K562 (cell line): ENCODE measurements around the gene BMS1. TPM values are rescaled to one million over a fixed set of nuclear protein-coding genes. Genes with fewer than 3 reads are reported as not detected.

ENCODE experiments used
- TAL1 ChIP-seq: fragments of 450-650 bp; IDR thresholded peaks from 2 replicates; pipeline ENCODE4 v1.6.1; 2016; ENCODE audit warnings: mild to moderate bottlenecking
- polyA plus RNA-seq, 8 experiments: library from polyadenylated mRNA; depleted of rRNA in 4 of 8; stranded (reverse) in 5 of 8; unstranded in 3 of 8; fragments of >200 nt; fragmentation: Nextera tagmentation in 2 of 8; fragmentation: Illumina TruSeq in 1 of 8; extraction: Ambion mirVana in 2 of 8; extraction: Trizol in 1 of 8; gene quantifications; 2 replicates each; pipeline versions ENCODE4 v1.2.1 to v1.2.3, GENCODE V29; 2011 to 2014; ENCODE audit warnings: inconsistent platforms in 1 of 8, missing spikeins in 1 of 8
- total RNA-seq, 7 experiments: library from RNA; depleted of rRNA in 6 of 7; stranded (reverse); fragments of >200 nt in 6 of 7; fragmentation: Illumina TruSeq in 2 of 7; extraction: Trizol in 2 of 7; gene quantifications; 2 replicates each; pipeline versions ENCODE4 v1.2.1 to v1.2.3, GENCODE V29; 2011 to 2021; ENCODE audit warnings: low replicate concordance in 1 of 7
- TF ChIP-seq, protein P1 (sequence below), 2 experiments: fragments of 450-650 bp; formaldehyde crosslinking in 1 of 2; IDR thresholded peaks; 2 replicates each; pipeline versions ENCODE4 v1.4.0 to v1.6.1; 2014 to 2020; ENCODE audit warnings: mild to moderate bottlenecking in 2 of 2, borderline replicate concordance in 1 of 2, low read depth in 1 of 2
- TF ChIP-seq, protein P2 (sequence below), 2 experiments: fragments of 450-650 bp; IDR thresholded peaks; 2 replicates each; pipeline ENCODE4 v1.6.1; 2016; ENCODE audit warnings: mild to moderate bottlenecking in 2 of 2, borderline replicate concordance in 1 of 2, low read depth in 1 of 2, moderate library complexity in 1 of 2

The BMS1 gene
- total and polyA plus RNA-seq, 9 of the 15 experiments (the other 6 are each of a cell fraction or from before 2014, with no cell fraction given), result 11.1 to 46.9 (median 32.7) TPM

DNA sequence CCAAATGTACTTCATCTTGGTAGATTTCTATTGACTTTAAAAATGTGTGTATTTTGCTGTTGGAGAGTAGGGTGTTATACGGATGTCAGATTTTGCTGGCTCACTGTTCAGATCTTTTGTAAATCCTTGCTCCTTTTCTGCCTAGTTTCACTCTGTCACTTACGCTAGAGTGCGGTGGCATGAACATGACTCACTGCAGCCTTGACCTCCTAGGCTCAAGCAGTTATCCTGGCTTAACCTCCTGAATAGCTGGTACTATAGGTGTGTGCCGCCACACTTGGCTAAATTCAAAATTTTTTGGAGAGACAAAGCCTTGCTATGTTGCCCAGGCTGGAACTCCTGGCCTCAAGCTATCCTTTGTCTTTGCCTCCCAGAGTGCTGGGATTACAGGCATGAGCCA lies 29.4 kb downstream of the BMS1 start (continued):
- TF ChIP-seq, protein P1, sequence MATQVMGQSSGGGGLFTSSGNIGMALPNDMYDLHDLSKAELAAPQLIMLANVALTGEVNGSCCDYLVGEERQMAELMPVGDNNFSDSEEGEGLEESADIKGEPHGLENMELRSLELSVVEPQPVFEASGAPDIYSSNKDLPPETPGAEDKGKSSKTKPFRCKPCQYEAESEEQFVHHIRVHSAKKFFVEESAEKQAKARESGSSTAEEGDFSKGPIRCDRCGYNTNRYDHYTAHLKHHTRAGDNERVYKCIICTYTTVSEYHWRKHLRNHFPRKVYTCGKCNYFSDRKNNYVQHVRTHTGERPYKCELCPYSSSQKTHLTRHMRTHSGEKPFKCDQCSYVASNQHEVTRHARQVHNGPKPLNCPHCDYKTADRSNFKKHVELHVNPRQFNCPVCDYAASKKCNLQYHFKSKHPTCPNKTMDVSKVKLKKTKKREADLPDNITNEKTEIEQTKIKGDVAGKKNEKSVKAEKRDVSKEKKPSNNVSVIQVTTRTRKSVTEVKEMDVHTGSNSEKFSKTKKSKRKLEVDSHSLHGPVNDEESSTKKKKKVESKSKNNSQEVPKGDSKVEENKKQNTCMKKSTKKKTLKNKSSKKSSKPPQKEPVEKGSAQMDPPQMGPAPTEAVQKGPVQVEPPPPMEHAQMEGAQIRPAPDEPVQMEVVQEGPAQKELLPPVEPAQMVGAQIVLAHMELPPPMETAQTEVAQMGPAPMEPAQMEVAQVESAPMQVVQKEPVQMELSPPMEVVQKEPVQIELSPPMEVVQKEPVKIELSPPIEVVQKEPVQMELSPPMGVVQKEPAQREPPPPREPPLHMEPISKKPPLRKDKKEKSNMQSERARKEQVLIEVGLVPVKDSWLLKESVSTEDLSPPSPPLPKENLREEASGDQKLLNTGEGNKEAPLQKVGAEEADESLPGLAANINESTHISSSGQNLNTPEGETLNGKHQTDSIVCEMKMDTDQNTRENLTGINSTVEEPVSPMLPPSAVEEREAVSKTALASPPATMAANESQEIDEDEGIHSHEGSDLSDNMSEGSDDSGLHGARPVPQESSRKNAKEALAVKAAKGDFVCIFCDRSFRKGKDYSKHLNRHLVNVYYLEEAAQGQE (IDR thresholded peaks at IDR 0.05; ENCODE audit: borderline replicate concordance), result no peak
- TF ChIP-seq, protein P1 (CRISPR knock-in tag; IDR thresholded peaks at IDR 0.05; ENCODE audit: low read depth), result no peak
- TF ChIP-seq, protein P2, sequence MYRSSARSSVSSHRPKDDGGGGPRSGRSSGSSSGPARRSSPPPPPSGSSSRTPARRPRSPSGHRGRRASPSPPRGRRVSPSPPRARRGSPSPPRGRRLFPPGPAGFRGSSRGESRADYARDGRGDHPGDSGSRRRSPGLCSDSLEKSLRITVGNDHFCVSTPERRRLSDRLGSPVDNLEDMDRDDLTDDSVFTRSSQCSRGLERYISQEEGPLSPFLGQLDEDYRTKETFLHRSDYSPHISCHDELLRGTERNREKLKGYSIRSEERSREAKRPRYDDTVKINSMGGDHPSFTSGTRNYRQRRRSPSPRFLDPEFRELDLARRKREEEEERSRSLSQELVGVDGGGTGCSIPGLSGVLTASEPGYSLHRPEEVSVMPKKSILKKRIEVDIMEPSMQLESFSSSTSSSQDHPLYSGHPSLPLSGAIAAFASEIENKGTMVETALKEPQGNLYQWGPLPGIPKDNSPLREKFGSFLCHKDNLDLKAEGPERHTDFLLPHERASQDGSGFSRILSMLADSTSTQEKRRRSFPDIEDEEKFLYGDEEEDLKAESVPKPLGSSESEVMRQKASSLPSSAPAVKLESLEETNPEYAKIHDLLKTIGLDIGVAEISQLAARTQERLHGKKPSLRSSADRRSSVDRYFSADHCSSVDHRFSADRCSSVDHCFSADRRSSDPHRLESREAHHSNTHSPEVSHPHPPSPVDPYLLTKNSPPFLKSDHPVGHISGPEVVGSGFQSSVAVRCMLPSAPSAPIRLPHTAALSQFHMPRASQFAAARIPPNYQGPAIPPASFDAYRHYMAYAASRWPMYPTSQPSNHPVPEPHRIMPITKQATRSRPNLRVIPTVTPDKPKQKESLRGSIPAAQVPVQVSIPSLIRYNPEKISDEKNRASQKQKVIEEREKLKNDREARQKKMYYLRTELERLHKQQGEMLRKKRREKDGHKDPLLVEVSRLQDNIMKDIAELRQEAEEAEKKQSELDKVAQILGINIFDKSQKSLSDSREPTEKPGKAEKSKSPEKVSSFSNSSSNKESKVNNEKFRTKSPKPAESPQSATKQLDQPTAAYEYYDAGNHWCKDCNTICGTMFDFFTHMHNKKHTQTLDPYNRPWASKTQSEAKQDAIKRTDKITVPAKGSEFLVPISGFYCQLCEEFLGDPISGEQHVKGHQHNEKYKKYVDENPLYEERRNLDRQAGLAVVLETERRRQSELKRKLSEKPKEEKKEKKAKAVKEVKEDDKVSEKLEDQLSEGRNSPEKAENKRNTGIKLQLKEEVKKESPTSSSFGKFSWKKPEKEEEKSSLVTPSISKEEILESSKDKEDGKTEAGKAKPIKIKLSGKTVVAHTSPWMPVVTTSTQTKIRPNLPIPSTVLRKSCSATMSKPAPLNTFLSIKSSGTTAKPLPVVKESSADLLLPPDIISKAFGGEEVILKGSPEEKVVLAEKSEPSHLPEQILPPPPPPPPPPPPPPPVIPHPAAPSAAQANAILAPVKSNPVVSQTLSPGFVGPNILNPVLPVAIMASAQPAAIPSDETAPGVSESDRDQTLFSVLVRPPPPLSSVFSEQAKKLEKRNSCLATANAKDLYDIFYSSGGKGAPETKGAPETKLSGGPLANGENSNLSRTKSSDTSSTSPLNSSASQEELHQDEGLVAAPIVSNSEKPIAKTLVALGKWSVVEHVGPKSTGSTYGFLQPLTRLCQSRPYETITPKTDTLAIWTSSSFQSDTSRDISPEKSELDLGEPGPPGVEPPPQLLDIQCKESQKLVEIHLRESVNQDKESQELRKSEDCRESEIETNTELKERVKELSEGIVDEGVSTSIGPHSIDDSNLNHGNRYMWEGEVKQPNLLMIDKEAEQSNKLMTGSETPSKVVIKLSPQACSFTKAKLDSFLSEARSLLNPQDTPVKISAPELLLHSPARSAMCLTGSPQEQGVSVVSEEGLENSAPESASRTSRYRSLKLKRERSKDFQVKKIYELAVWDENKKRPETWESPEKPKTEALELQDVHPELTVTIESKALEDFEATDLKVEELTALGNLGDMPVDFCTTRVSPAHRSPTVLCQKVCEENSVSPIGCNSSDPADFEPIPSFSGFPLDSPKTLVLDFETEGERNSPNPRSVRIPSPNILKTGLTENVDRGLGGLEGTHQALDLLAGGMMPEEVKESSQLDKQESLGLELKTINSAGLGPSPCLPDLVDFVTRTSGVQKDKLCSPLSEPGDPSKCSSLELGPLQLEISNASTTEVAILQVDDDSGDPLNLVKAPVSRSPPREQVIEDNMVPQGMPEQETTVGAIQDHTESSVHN (IDR thresholded peaks at IDR 0.05; ENCODE audit: borderline replicate concordance in 1 of 2, low read depth in 1 of 2), result no peak
- no peak for TF ChIP-seq TAL1
